HEK293T (cell line): ENCODE results near the gene ROR1.

Source experiments
- CTCF ChIA-PET: fragments of 350-600 bp; formaldehyde crosslinking; extraction: SDS; loops from one replicate; lab custom pipeline; 2021; ENCODE audit warnings: antibody characterized with exemption, inconsistent platforms; lab: Yijun Ruan, JAX
- POLR2A ChIA-PET: fragments of 350-600 bp; formaldehyde crosslinking; extraction: SDS; loops from one replicate; lab custom pipeline; 2020; ENCODE audit warnings: antibody characterized with exemption, inconsistent platforms; lab: Yijun Ruan, JAX
- DNase-seq: peaks from one replicate; pipeline ENCODE4 v3.0.0; 2012; ENCODE audit warnings: mixed read lengths; ENCODE audit errors: extremely low spot score
- ARNT ChIP-seq: fragments of 450-650 bp; IDR thresholded peaks from 2 replicates; pipeline ENCODE4 v1.6.1; 2017; ENCODE audit warnings: mild to moderate bottlenecking
- BHLHE40 ChIP-seq: fragments of 450-650 bp; IDR thresholded peaks from 2 replicates; pipeline ENCODE4 v1.6.1; 2016; ENCODE audit warnings: mild to moderate bottlenecking, moderate library complexity, borderline replicate concordance
- CTBP1 ChIP-seq: fragments of 450-650 bp; IDR thresholded peaks from 2 replicates; pipeline ENCODE4 v1.6.1; 2016; ENCODE audit warnings: borderline replicate concordance
- ELF4 ChIP-seq: fragments of 450-650 bp; IDR thresholded peaks from 2 replicates; pipeline ENCODE4 v1.6.1; 2017; ENCODE audit warnings: antibody characterized with exemption
- FOXA1 ChIP-seq: fragments of 450-650 bp; IDR thresholded peaks from 2 replicates; pipeline ENCODE4 v1.6.1; 2016; ENCODE audit warnings: mild to moderate bottlenecking
- FOXK2 ChIP-seq: fragments of 450-650 bp; IDR thresholded peaks from 2 replicates; pipeline ENCODE4 v1.6.1; 2016; ENCODE audit warnings: mild to moderate bottlenecking
- FOXM1 ChIP-seq: fragments of 450-650 bp; IDR thresholded peaks from 2 replicates; pipeline ENCODE4 v1.6.1; 2017; ENCODE audit warnings: mild to moderate bottlenecking, borderline replicate concordance
- HDGF ChIP-seq: fragments of 450-650 bp; IDR thresholded peaks from 2 replicates; pipeline ENCODE4 v1.6.1; 2017; ENCODE audit warnings: antibody characterized with exemption, borderline replicate concordance
- L3MBTL2 ChIP-seq: fragments of 450-650 bp; conservative IDR thresholded peaks from 2 replicates; pipeline ENCODE4 v1.6.1; 2016; ENCODE audit warnings: mild to moderate bottlenecking
- LEF1 ChIP-seq: fragments of 450-650 bp; IDR thresholded peaks from 2 replicates; pipeline ENCODE4 v1.6.1; 2017; ENCODE audit warnings: mild to moderate bottlenecking, borderline replicate concordance
- NFRKB ChIP-seq: fragments of 450-650 bp; IDR thresholded peaks from 2 replicates; pipeline ENCODE4 v1.6.1; 2016; ENCODE audit warnings: mild to moderate bottlenecking, moderate library complexity
- PKNOX1 ChIP-seq: fragments of 450-650 bp; IDR thresholded peaks from 2 replicates; pipeline ENCODE4 v1.6.1; 2016
- SP1 ChIP-seq: fragments of 450-650 bp; IDR thresholded peaks from 2 replicates; pipeline ENCODE4 v1.6.1; 2017
- SUZ12 ChIP-seq: fragments of 450-650 bp; IDR thresholded peaks from 2 replicates; pipeline ENCODE4 v1.6.1; 2016; ENCODE audit warnings: mild to moderate bottlenecking
- TARDBP ChIP-seq: fragments of 450-650 bp; IDR thresholded peaks from 2 replicates; pipeline ENCODE4 v1.6.1; 2016
- ZNF384 ChIP-seq: fragments of 450-650 bp; IDR thresholded peaks from 2 replicates; pipeline ENCODE4 v1.6.1; 2016

The ROR1 gene

GRCh38 chr1:64114012-64114525, 340.3 kb downstream of the ROR1 start:
- ChIA-PET CTCF (no interaction called here), POLR2A (no interaction called here)
- TF ChIP-seq PKNOX1 (no peak), FOXM1 (no peak), HDGF (no peak), TARDBP (no peak), SUZ12 (no peak), CTBP1 (no peak), FOXA1 (no peak), ARNT (no peak), LEF1 (no peak), FOXK2 (no peak), BHLHE40 (no peak), NFRKB (no peak), SP1 (no peak), L3MBTL2 (no peak), ZNF384 (no peak)
- no peak for DNase-seq

GRCh38 chr1:64116537-64116936, 342.7 kb downstream of the ROR1 start:
- no peak for DNase-seq
- POLR2A ChIA-PET, result no interaction called here
- CTCF ChIA-PET, result interaction anchor here (1.1 kb wide), 1 partner anchor 21 kb away, joined by 5 read pairs; no protein-coding TSS in a partner anchor
- TF ChIP-seq SUZ12 (no peak), SP1 (no peak), BHLHE40 (no peak), CTBP1 (no peak), L3MBTL2 (no peak), ELF4 (no peak), PKNOX1 (no peak), LEF1 (no peak), FOXK2 (no peak), ZNF384 (no peak), HDGF (no peak), FOXM1 (no peak), NFRKB (no peak), FOXA1 (no peak)

- CTCF ChIA-PET, result interaction anchor here (0.9 kb wide), 2 partner anchors 16 to 20 kb away, joined by 3 read pairs; no protein-coding TSS in a partner anchor
Measured at GRCh38 chr1:64117492-64117891, 343.7 kb downstream of the ROR1 start.

GRCh38 chr1:64121766-64122385, 348.1 kb downstream of the ROR1 start:
- CTCF ChIA-PET, result no interaction called here
- POLR2A ChIA-PET, result no interaction called here
- DNase-seq, result no peak
- TF ChIP-seq LEF1 (no peak), PKNOX1 (no peak), SP1 (no peak), HDGF (no peak), ELF4 (no peak), TARDBP (no peak), FOXM1 (no peak), ARNT (no peak), FOXA1 (no peak)

More at GRCh38 chr1:64117492-64117891, 343.7 kb downstream of the ROR1 start:
- TF ChIP-seq FOXM1 (no peak), NFRKB (no peak), CTBP1 (no peak), BHLHE40 (no peak), LEF1 (no peak)
- POLR2A ChIA-PET, result no interaction called here
- DNase-seq, result no peak

GRCh38 chr1:64122588-64122987, 348.8 kb downstream of the ROR1 start:
- POLR2A ChIA-PET, result no interaction called here
- CTCF ChIA-PET, result no interaction called here
- no peak for TF ChIP-seq ARNT
- TF ChIP-seq L3MBTL2, result no peak
- no peak for TF ChIP-seq ZNF384
- TF ChIP-seq LEF1, result no peak
- no peak for TF ChIP-seq TARDBP
- TF ChIP-seq NFRKB, result no peak
- no peak for TF ChIP-seq SUZ12
- TF ChIP-seq HDGF, result no peak
- TF ChIP-seq FOXA1, result no peak
- TF ChIP-seq SP1, result no peak
- no peak for TF ChIP-seq FOXK2
- no peak for TF ChIP-seq FOXM1
- TF ChIP-seq PKNOX1, result no peak
- no peak for TF ChIP-seq BHLHE40
- TF ChIP-seq ELF4, result no peak
- TF ChIP-seq CTBP1, result no peak
- DNase-seq, result no peak
